ENCODE data around the gene VSIG8. TPM values are rescaled to one million over a fixed set of nuclear protein-coding genes. Genes with fewer than 3 reads are reported as not detected.

The VSIG8 gene
- total and polyA plus RNA-seq, 2 donors (not counting 3 experiments of a cell fraction or from before 2014, with no cell fraction given) = not detected

DNA sequence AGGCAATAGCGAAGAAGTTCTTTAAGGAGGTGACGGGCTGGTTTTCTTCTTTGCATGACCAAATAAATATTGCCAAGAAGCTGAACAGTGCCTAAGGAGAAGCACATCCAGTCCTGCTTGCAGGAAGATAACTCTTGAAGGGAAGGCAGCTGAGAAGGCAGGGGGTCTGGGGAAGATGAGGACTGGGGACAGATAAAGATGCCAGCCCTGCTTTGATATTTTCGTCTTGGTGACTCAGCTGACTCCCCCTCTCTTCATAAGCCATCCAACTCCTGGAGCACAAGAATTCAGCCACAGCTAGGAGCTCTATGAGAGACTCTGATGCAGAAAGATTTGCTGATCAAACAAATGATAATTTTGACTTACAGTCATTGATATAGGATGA, 34.1 kb upstream of the VSIG8 start:
- DNase-seq (ENCODE audit: low read depth, low spot score) (no peak), FAIRE-seq (no peak)
- H3K4me3 ChIP-seq (replicated peaks in 1 of 3; ENCODE audit: insufficient read depth in 1 of 3, low read depth in 1 of 3, low read length in 3 of 3) = no peak overlapping the region
- H3K9ac ChIP-seq (replicated peaks; ENCODE audit: extremely low read depth, insufficient read depth, low read length) = no peak overlapping the region
- TF ChIP-seq GATA2 (IDR thresholded peaks at IDR 0.05; ENCODE audit: insufficient read depth, insufficient read length, low read depth, low read length) = no peak
- no peak for TF ChIP-seq POLR2AphosphoS5 (IDR thresholded peaks at IDR 0.05; ENCODE audit: insufficient read depth, low read depth, low read length)
- no peak for TF ChIP-seq EZH2 (IDR thresholded peaks at IDR 0.05; ENCODE audit: borderline replicate concordance, low read depth, low read length, severe bottlenecking)
- no peak for TF ChIP-seq POLR2A (IDR thresholded peaks at IDR 0.05; ENCODE audit: low read depth, low read length)
- TF ChIP-seq, protein P1, sequence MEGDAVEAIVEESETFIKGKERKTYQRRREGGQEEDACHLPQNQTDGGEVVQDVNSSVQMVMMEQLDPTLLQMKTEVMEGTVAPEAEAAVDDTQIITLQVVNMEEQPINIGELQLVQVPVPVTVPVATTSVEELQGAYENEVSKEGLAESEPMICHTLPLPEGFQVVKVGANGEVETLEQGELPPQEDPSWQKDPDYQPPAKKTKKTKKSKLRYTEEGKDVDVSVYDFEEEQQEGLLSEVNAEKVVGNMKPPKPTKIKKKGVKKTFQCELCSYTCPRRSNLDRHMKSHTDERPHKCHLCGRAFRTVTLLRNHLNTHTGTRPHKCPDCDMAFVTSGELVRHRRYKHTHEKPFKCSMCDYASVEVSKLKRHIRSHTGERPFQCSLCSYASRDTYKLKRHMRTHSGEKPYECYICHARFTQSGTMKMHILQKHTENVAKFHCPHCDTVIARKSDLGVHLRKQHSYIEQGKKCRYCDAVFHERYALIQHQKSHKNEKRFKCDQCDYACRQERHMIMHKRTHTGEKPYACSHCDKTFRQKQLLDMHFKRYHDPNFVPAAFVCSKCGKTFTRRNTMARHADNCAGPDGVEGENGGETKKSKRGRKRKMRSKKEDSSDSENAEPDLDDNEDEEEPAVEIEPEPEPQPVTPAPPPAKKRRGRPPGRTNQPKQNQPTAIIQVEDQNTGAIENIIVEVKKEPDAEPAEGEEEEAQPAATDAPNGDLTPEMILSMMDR (IDR thresholded peaks at IDR 0.05; ENCODE audit: extremely low read depth in 1 of 2, insufficient read depth in 1 of 2, low read depth in 1 of 2, low read length in 2 of 2) = no peak
- no peak for TF ChIP-seq MYC (IDR thresholded peaks at IDR 0.05; ENCODE audit: low read depth, low read length)
- TF ChIP-seq FOS (IDR thresholded peaks at IDR 0.05; ENCODE audit: borderline replicate concordance, insufficient read depth, low read length) = no peak
- no peak for TF ChIP-seq JUN (IDR thresholded peaks at IDR 0.05; ENCODE audit: borderline replicate concordance, insufficient read depth, insufficient read length, low read depth)
- TF ChIP-seq MAX (IDR thresholded peaks at IDR 0.05; ENCODE audit: insufficient read depth, insufficient read length) = no peak
- no peaks in the 10 kb centered on the region for H4K20me1 ChIP-seq (replicated peaks; ENCODE audit: control insufficient read depth, extremely low read depth, insufficient read depth, low read length)
- H3K36me3 ChIP-seq (ENCODE audit: control insufficient read depth in 2 of 2, extremely low read depth in 1 of 2, insufficient read depth in 2 of 2, low read length in 2 of 2) = no peaks in the 10 kb centered on the region
- no peaks in the 10 kb centered on the region for H3K9me1 ChIP-seq (replicated peaks; ENCODE audit: control insufficient read depth, extremely low read depth, insufficient read depth, low read length)
- H3K27ac ChIP-seq (ENCODE audit: insufficient read depth, low read depth, low read length) = no peak overlapping the region
- H3K4me1 ChIP-seq (ENCODE audit: control insufficient read depth, extremely low read depth, insufficient read depth, low read length) = no peaks in the 10 kb centered on the region
- dilution Hi-C loops (cut with MboI; ENCODE audit: extremely low pct_ligation_motif_present, low sequenced_read_pairs) = no loop called here
- no peak overlapping the region for H3K4me2 ChIP-seq (ENCODE audit: insufficient read depth, low read length)
- no peaks in the 10 kb centered on the region for H3K9me3 ChIP-seq (replicated peaks; ENCODE audit: control insufficient read depth, insufficient read depth, low read length)
- ChIA-PET CTCF (interaction anchor here (1.0 to 9.2 kb wide), 5 partner anchors 96 to 764 kb away, joined by 4 to 623 read pairs (median 10); partner anchors contain the start of gene FCRL6), POLR2A (no interaction called here)
- H3K27me3 ChIP-seq (ENCODE audit: control insufficient read depth in 2 of 2, insufficient read depth in 2 of 2, low read length in 2 of 2) = no peaks in the 10 kb centered on the region
- H2AFZ ChIP-seq (ENCODE audit: low read depth, low read length) = no peak overlapping the region
- BruUV-seq (replicated peaks) = no TSS peak
- intact Hi-C loops (cut with micrococcal nuclease) = no loop called here
- no peaks in the 10 kb centered on the region for H3K79me2 ChIP-seq (ENCODE audit: control insufficient read depth, insufficient read depth, low read length)
